GM21825 (cell line): ENCODE data around the gene CFAP119.

Experiments
- ATAC-seq: cut with Tn5 transposase; IDR thresholded peaks from one replicate; pipeline ENCODE4 v1.9.1; 2021; ENCODE audit warnings: mild to moderate bottlenecking, moderate library complexity; ENCODE audit not compliant: unreplicated experiment

CFAP119 gene

GRCh38 chr16:30782486-30783279 is 20.8 kb upstream of the CFAP119 start:
- ATAC-seq: no peak

- ATAC-seq: no peak
Measured at GRCh38 chr16:30780549-30780948, 18.7 kb upstream of the CFAP119 start.

- no peak for ATAC-seq
Measured at GRCh38 chr16:30780021-30780420, 18.2 kb upstream of the CFAP119 start.

GRCh38 chr16:30779596-30779995 is 17.7 kb upstream of the CFAP119 start:
- no peak for ATAC-seq

- no peak for ATAC-seq
Measured at GRCh38 chr16:30778549-30779244, 16.8 kb upstream of the CFAP119 start.

- no peak for ATAC-seq
Measured at GRCh38 chr16:30777591-30778297, 15.9 kb upstream of the CFAP119 start.

GRCh38 chr16:30775392-30776188 is 13.7 kb upstream of the CFAP119 start:
- ATAC-seq: peak; percentile 55

GRCh38 chr16:30775131-30775391 is 13.2 kb upstream of the CFAP119 start:
- ATAC-seq: peak; percentile 4

GRCh38 chr16:30774367-30775130 is 12.7 kb upstream of the CFAP119 start:
- ATAC-seq: no peak

- ATAC-seq: no peak
Measured at GRCh38 chr16:30773826-30774225, 12.0 kb upstream of the CFAP119 start.

- ATAC-seq: no peak
Measured at GRCh38 chr16:30771726-30772125, 9.9 kb upstream of the CFAP119 start.

GRCh38 chr16:30769379-30770089 is 7.7 kb upstream of the CFAP119 start:
- ATAC-seq: no peak

- no peak for ATAC-seq
Measured at GRCh38 chr16:30768583-30769181, 6.8 kb upstream of the CFAP119 start.

GRCh38 chr16:30767767-30768465 is 6.1 kb upstream of the CFAP119 start:
- ATAC-seq: no peak

GRCh38 chr16:30766933-30767284 is 5.0 kb upstream of the CFAP119 start:
- ATAC-seq: no peak

- no peak for ATAC-seq
Measured at GRCh38 chr16:30766206-30766932, 4.5 kb upstream of the CFAP119 start.

GRCh38 chr16:30764816-30765465 is 3.1 kb upstream of the CFAP119 start:
- no peak for ATAC-seq

GRCh38 chr16:30764086-30764485 is 2.2 kb upstream of the CFAP119 start:
- ATAC-seq: no peak
